NCI-H146 (cell line): ENCODE data around the gene NCLN.
"Not testable (repeated sequence)": the region's sequence is repeated elsewhere in the genome, so short reads cannot be mapped to it uniquely, and the experiment has no call there.

Experiments
- DNase-seq: peaks from one replicate; lab custom pipeline; 2025; lab: John Stamatoyannopoulos, UW

NCLN gene, protein sequence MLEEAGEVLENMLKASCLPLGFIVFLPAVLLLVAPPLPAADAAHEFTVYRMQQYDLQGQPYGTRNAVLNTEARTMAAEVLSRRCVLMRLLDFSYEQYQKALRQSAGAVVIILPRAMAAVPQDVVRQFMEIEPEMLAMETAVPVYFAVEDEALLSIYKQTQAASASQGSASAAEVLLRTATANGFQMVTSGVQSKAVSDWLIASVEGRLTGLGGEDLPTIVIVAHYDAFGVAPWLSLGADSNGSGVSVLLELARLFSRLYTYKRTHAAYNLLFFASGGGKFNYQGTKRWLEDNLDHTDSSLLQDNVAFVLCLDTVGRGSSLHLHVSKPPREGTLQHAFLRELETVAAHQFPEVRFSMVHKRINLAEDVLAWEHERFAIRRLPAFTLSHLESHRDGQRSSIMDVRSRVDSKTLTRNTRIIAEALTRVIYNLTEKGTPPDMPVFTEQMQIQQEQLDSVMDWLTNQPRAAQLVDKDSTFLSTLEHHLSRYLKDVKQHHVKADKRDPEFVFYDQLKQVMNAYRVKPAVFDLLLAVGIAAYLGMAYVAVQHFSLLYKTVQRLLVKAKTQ

GRCh38 chr19:3185461-3186159 is at the start of gene NCLN:
TSS of gene NCLN (plus strand) at chr19:3185930. CDS start at chr19:3186031, 101 bp downstream.
- peak; percentile 83 for DNase-seq

- DNase-seq = no peak
These were observed 49.6 kb upstream of the NCLN start, which contains the start of gene GNA15 for GRCh38 chr19:3135961-3136683. TSS of gene GNA15 (plus strand) at chr19:3136033. CDS start at chr19:3136451, 418 bp downstream.

- no peak for DNase-seq
These were observed 49.1 kb upstream of the NCLN start for GRCh38 chr19:3136684-3137055.

GRCh38 chr19:3137119-3137518 is 48.6 kb upstream of the NCLN start:
- DNase-seq = no peak

- DNase-seq = no peak
These were observed 47.5 kb upstream of the NCLN start for GRCh38 chr19:3138268-3138667.

- DNase-seq = no peak
These were observed 45.1 kb upstream of the NCLN start for GRCh38 chr19:3140667-3141038.

DNA sequence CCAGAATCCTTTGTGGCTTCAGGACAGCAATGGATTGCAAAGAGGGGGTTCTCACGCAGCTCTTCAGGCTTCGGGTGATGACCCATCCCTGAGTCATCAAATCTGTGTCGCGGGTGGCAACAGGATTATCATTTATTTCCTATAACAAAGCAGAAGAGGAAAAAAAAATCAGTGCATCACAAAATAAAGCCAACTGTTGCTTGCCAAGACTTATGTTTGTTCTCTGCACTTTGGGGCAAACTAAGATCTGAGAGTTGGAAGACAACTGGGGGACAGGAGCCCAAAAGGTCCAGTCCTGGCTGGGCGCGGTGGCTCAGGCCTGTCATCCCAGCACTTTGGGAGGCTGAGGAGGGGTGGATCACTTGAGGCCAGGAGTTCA is 43.4 kb upstream of the NCLN start:
- DNase-seq = no peak

- no peak for DNase-seq
These were observed 42.9 kb upstream of the NCLN start for GRCh38 chr19:3142781-3143337.

GRCh38 chr19:3145909-3146676 is 39.6 kb upstream of the NCLN start:
- no peak for DNase-seq

DNA sequence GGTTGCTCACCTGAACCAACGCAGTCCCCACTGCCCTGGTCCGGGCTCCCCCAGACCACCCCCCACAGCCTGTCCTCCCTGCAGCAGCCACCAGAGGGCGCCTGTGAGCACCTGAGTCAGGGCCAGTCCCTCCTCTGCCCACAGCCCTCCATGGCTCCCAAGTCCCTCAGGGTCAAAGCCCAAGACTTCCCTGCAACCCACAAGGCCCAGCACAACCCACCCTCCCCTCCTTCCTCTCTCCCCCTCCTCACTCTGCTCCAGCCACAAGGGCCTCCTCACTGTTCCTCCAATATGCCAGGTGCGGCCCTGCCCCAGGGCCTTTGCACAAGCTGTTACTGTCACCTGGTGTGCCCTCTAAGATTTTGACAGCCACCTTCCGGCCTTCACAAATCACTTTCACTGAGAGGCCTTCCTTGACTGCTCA is 39.0 kb upstream of the NCLN start:
- no peak for DNase-seq

DNA sequence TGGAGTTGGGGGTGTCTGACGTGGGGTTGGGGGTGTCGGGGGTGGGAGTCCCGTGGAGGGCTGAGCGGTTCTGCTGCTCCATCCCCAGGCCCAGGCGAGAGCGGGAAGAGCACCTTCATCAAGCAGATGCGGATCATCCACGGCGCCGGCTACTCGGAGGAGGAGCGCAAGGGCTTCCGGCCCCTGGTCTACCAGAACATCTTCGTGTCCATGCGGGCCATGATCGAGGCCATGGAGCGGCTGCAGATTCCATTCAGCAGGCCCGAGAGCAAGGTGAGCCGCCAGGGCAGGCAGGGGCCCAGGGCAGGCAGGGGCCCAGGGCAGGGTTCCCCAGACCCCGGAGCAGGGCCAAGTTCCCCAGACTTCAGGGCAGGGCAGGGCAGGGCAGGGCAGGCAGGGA is 37.2 kb upstream of the NCLN start:
- no peak for DNase-seq

- DNase-seq = no peak
These were observed 36.6 kb upstream of the NCLN start for GRCh38 chr19:3149089-3149488.

DNA sequence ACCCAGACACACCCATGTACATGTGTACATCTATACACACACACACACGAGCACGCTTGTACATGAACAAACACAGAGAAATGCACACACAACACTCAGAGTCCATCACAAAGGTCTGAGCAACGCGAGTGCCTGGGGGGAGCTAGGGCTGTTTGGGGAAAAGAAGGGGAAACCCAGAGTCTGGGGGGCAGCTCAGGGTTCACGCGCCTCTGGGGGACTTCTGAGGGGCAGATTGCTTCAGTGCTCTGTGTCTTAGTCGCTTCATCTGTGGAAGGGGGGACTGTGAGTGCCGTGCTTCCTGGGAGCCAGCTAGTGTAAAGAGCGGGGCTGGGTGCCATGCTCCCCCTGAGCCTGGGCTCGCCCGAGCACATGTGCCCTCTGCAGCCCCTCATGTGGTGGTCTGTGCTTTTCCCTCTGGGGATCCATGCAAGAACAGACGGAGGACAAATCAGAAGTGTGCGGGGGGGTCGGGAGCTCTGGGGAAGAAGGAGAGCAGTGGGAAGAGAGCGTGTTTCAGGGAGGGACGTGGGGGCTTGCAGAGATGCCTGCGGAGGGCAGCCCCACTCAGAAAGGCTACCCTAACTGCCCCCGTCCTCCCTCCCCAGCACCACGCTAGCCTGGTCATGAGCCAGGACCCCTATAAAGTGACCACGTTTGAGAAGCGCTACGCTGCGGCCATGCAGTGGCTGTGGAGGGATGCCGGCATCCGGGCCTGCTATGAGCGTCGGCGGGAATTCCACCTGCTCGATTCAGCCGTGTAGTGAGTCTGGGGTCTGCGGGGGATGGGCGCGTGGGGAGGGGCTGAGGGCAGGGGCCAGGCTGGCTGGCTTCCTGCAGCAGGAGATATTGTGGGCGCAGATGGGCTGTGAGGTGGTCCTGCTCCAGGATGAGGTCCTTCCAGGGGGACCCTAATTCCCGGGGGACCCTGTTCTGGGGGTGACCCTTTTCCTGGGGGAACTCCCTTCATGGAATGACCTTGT is 35.9 kb upstream of the NCLN start:
- peak; percentile 13 for DNase-seq

DNA sequence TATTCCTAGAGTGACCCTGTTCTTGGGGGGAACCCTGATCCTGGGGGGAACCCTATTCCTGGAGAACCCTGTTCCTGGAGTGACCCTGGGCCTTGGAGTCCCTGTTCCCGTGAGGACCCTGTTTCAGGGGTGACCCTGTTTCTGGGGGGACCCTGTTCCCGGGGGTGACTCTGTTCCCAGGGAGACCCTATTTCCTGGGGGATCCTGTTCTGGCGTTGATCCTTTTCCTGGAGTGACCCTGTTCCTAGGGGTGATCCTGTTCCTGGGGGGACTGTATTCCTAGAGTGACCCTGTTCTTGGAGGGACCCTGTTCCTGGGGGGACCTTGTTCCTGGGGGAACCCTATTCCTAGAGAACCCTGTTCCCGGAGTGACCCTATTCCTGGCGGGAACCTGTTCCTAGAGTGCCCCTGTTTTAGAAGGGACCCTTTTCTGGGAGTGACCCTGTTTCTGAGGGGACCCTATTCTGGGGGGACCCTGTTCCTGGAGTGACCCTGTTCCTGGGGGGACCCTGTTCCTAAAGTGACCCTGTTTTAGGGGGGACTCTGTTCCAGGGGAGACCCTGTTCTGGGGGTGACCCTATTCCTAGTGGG is 34.9 kb upstream of the NCLN start:
- no peak for DNase-seq

GRCh38 chr19:3151563-3152418 is 33.9 kb upstream of the NCLN start:
- no peak for DNase-seq

DNA sequence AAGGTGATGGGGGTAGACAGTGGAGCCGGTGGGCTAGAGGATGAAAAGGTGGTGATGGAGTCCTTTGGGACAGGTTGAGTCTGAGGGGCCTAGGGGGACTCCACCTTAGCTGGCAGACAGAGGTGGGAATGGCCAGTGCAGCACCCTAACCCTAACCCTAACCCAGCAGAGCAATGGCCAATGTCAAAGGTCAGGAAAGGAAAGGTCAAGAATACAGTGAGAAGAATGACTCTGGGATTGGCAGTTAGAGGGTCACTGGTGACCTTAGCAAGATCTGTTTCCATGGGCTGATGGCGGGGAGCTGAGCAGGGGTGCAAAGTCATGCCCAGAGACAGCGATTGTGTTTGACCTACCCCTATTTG is 33.3 kb upstream of the NCLN start:
- DNase-seq = no peak

- no peak for DNase-seq
These were observed 32.2 kb upstream of the NCLN start for GRCh38 chr19:3153286-3154230.

GRCh38 chr19:3154447-3154846 is 31.3 kb upstream of the NCLN start:
- not testable (repeated sequence) for DNase-seq
